SK-N-SH (cell line): ENCODE data around the gene ANXA9.

Experiments
- CTCF ChIP-seq: fragments of 200-600 bp; sonication (generic); IDR thresholded peaks from 2 replicates; pipeline ENCODE4 v1.6.1; 2017; ENCODE audit warnings: antibody characterized with exemption, mild to moderate bottlenecking, moderate library complexity
- EP300 ChIP-seq, 2 experiments: IDR thresholded peaks; 2 replicates each; pipeline versions ENCODE4 v1.4.0 to v1.6.1; 2012; ENCODE audit warnings: borderline replicate concordance in 1 of 2, low read depth in 1 of 2, low read length in 1 of 2
- FOXM1 ChIP-seq: IDR thresholded peaks from 2 replicates; pipeline ENCODE4 v1.4.0; 2012; ENCODE audit warnings: low read depth, mild to moderate bottlenecking
- POLR2AphosphoS5 ChIP-seq: IDR thresholded peaks from 2 replicates; pipeline ENCODE4 v1.6.1; 2012; ENCODE audit warnings: low read depth, low read length
- REST ChIP-seq: IDR thresholded peaks from 2 replicates; pipeline ENCODE4 v1.6.1; 2012; ENCODE audit warnings: mild to moderate bottlenecking, low read depth, low read length, moderate library complexity
- USF2 ChIP-seq: fragments of 150-350 bp; IDR thresholded peaks from 2 replicates; pipeline ENCODE4 v1.6.1; 2017; ENCODE audit warnings: antibody characterized with exemption, low read length, low read depth, borderline replicate concordance

- TF ChIP-seq CTCF, result no peak
- TF ChIP-seq EP300 (IDR thresholded peaks at IDR 0.05; ENCODE audit: borderline replicate concordance in 1 of 2, low read depth in 1 of 2, low read length in 1 of 2), result no peak
- no peak for TF ChIP-seq POLR2AphosphoS5
- no peak for TF ChIP-seq FOXM1
- no peak for TF ChIP-seq REST
- TF ChIP-seq USF2, result no peak
These were observed 23.7 kb downstream of the ANXA9 start for GRCh38 chr1:151005729-151006319.
